Measurements from ENCODE around the gene ATAD1. TPM values are rescaled to one million over a fixed set of nuclear protein-coding genes. Genes with fewer than 3 reads are reported as not detected.

Gene ATAD1
- total and polyA plus RNA-seq, 9 donors, result 21.5 to 51.0 (median 39.1) TPM

GRCh38 chr10:87702260-87702972 is 115.6 kb downstream of the ATAD1 start:
- H3K9me3 ChIP-seq, result no peaks in the 10 kb centered on the region
- H3K27ac ChIP-seq, result no peak overlapping the region
- H3K36me3 ChIP-seq, result no peaks in the 10 kb centered on the region
- no peak overlapping the region for H3K4me3 ChIP-seq
- intact Hi-C loops (cut with DNase I), result no loop called here
- 86 to 90% (median 88%) methylated on average over 9 of the region's 9 CpGs for WGBS, 3 donors
- no peaks in the 10 kb centered on the region for H3K27me3 ChIP-seq
- DNase-seq, result no peak
- TF ChIP-seq EP300 (IDR thresholded peaks at IDR 0.05), result no peak
- peaks cover 5% of the 10 kb centered on the region for H3K4me1 ChIP-seq (ENCODE audit: insufficient read depth)

Small RNAs within 50 kb of the gene (small RNA-seq; reads per million reads assigned to genes)
- gene RN7SL78P, result not detected

Other genes starting within 250 kb of the ATAD1 start
- gene PAPSS2, start 158.3 kb downstream of the ATAD1 start, total RNA-seq, result 10 to 100 TPM; 18.0 to 59.5 (median 42.5) TPM
- 100 to 1,000 TPM in 1 of 2 donors, 10 to 100 TPM in 1; 25.5 to 102 TPM for gene PAPSS2, start 158.3 kb downstream of the ATAD1 start, polyA plus RNA-seq
- 1 to 10 TPM in 1 of 7 donors, under 1 TPM in 6; 0.33 to 2.0 (median 0.61) TPM for gene KLLN, start 45.3 kb upstream of the ATAD1 start, total RNA-seq
- gene KLLN, start 45.3 kb upstream of the ATAD1 start, polyA plus RNA-seq, result under 1 TPM; 0.22 to 0.60 TPM
- 100 to 1,000 TPM in 4 of 7 donors, 10 to 100 TPM in 3; 69.8 to 182 (median 112) TPM for gene PTEN, start 45.4 kb upstream of the ATAD1 start, total RNA-seq
- 10 to 100 TPM; 23.7 to 84.7 TPM for gene PTEN, start 45.4 kb upstream of the ATAD1 start, polyA plus RNA-seq